Fibroblast of lung (primary cell): Measurements from ENCODE around the gene SNORC. TPM values are rescaled to one million over a fixed set of nuclear protein-coding genes. Genes with fewer than 3 reads are reported as not detected.

Source experiments
- DNase-seq, 2 donors: peaks; one replicate each; pipeline versions ENCODE4 v3.0.0 to v3.0.0-alpha.2; 2010; ENCODE audit warnings: low read depth in 2 of 2
- H2AFZ ChIP-seq: 2 replicates; pipeline ENCODE4 v1.5.1; 2012; ENCODE audit warnings: low read length, control low read depth, inconsistent platforms
- H3K27ac ChIP-seq: 2 replicates; pipeline ENCODE4 v1.5.1; 2011; ENCODE audit warnings: low read length, control low read depth; ENCODE audit not compliant: insufficient read depth
- H3K27me3 ChIP-seq: 2 replicates; pipeline ENCODE4 v1.5.1; 2011; ENCODE audit warnings: mild to moderate bottlenecking, low read length; ENCODE audit not compliant: control insufficient read depth, insufficient read depth
- H3K36me3 ChIP-seq: 2 replicates; pipeline ENCODE4 v1.5.1; 2011; ENCODE audit warnings: low read length; ENCODE audit not compliant: control insufficient read depth, insufficient read depth
- H3K4me1 ChIP-seq: 2 replicates; pipeline ENCODE4 v1.5.1; 2011; ENCODE audit warnings: low read length; ENCODE audit not compliant: control insufficient read depth, insufficient read depth; ENCODE audit errors: extremely low read depth
- H3K4me2 ChIP-seq: 2 replicates; pipeline ENCODE4 v1.5.1; 2011; ENCODE audit warnings: low read length, control low read depth; ENCODE audit not compliant: insufficient read depth; ENCODE audit errors: extremely low read depth
- H3K4me3 ChIP-seq, 4 experiments: fragments of 200-600 bp in 1 of 4; sonication (generic) in 1 of 4; replicated peaks in 1 of 4; 2 replicates each; pipeline ENCODE4 v1.5.1; 2011 to 2016; ENCODE audit warnings: low read length in 4 of 4, low read depth in 3 of 4, mild to moderate bottlenecking in 3 of 4, control low read depth in 2 of 4, inconsistent platforms in 1 of 4, mixed read lengths in 1 of 4; ENCODE audit not compliant: insufficient read depth in 1 of 4; ENCODE audit errors: control extremely low read depth in 1 of 4
- H3K79me2 ChIP-seq: 2 replicates; pipeline ENCODE4 v1.5.1; 2012; ENCODE audit warnings: mild to moderate bottlenecking, low read length, inconsistent platforms; ENCODE audit not compliant: control insufficient read depth, insufficient read depth
- H3K9ac ChIP-seq: 2 replicates; pipeline ENCODE4 v1.5.1; 2011; ENCODE audit warnings: mild to moderate bottlenecking, low read length, control low read depth; ENCODE audit not compliant: insufficient read depth
- H3K9me3 ChIP-seq: 2 replicates; pipeline ENCODE4 v1.5.1; 2012; ENCODE audit warnings: low read depth, low read length; ENCODE audit not compliant: control insufficient read depth, insufficient read depth
- H4K20me1 ChIP-seq: 2 replicates; pipeline ENCODE4 v1.5.1; 2011; ENCODE audit warnings: low read length; ENCODE audit not compliant: control insufficient read depth, insufficient read depth; ENCODE audit errors: extremely low read depth
- EZH2 ChIP-seq: IDR thresholded peaks from 2 replicates; pipeline ENCODE4 v1.5.1; 2012; ENCODE audit warnings: low read length, control low read depth, mild to moderate bottlenecking; ENCODE audit errors: missing control alignments
- polyA plus RNA-seq, 2 donors: library from polyadenylated mRNA; depleted of rRNA in 1 of 2; stranded (reverse) in 1 of 2; unstranded in 1 of 2; fragments of >200 nt; gene quantifications; 2 replicates each; pipeline ENCODE4 v1.2.1, GENCODE V29; 2011 to 2012; ENCODE audit warnings: missing spikeins in 1 of 2
- total RNA-seq: library from RNA; depleted of rRNA; stranded (reverse); fragments of >200 nt; gene quantifications from 2 replicates; pipeline ENCODE4 v1.2.1, GENCODE V29; 2014
- TF ChIP-seq, protein P1 (sequence below), 2 donors: IDR thresholded peaks in 1 of 2; conservative IDR thresholded peaks in 1 of 2; 1 replicate in 1 of 2; 2 replicates in 1 of 2; pipeline ENCODE4 v1.5.1; 2011 to 2012; ENCODE audit warnings: low read length in 2 of 2, control low read depth in 1 of 2, inconsistent platforms in 1 of 2, low read depth in 1 of 2, mild to moderate bottlenecking in 1 of 2

The SNORC gene
- total and polyA plus RNA-seq, 2 donors (not counting 1 experiment from before 2014, with no cell fraction given), result 0.14 to 0.83 TPM

DNA sequence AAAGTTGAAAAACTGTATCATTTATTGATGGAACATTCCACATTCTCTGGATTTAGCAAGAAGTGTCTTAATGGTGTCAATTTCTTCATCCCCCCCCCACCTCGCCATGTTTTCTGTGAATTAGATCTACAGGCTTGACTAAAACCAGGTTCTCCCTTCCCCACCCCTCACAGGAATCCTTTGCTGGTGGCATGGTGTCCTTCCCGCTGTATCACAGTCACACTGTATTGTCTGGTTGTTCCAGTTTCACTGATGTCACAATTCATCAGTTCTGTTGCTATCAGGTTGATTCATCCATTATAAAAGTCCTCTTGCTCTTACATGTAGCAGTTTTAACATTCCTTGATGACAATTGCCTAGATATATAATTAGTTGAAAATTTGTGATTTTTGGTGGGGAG lies 6.1 kb upstream of the SNORC start:
- Histone ChIP-seq H3K9ac (no peak overlapping the region), H3K4me1 (no peaks in the 10 kb centered on the region), H3K4me3 (no peak overlapping the region), H3K4me2 (no peak overlapping the region), H2AFZ (no peak overlapping the region), H3K27ac (no peak overlapping the region), H4K20me1 (no peaks in the 10 kb centered on the region), H3K79me2 (no peaks in the 10 kb centered on the region), H3K9me3 (no peaks in the 10 kb centered on the region), H3K36me3 (no peaks in the 10 kb centered on the region), H3K27me3 (no peaks in the 10 kb centered on the region)
- no peak for DNase-seq
- TF ChIP-seq, protein P1, sequence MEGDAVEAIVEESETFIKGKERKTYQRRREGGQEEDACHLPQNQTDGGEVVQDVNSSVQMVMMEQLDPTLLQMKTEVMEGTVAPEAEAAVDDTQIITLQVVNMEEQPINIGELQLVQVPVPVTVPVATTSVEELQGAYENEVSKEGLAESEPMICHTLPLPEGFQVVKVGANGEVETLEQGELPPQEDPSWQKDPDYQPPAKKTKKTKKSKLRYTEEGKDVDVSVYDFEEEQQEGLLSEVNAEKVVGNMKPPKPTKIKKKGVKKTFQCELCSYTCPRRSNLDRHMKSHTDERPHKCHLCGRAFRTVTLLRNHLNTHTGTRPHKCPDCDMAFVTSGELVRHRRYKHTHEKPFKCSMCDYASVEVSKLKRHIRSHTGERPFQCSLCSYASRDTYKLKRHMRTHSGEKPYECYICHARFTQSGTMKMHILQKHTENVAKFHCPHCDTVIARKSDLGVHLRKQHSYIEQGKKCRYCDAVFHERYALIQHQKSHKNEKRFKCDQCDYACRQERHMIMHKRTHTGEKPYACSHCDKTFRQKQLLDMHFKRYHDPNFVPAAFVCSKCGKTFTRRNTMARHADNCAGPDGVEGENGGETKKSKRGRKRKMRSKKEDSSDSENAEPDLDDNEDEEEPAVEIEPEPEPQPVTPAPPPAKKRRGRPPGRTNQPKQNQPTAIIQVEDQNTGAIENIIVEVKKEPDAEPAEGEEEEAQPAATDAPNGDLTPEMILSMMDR (conservative IDR thresholded peaks at IDR 0.05 in 1 of 2, IDR thresholded peaks at IDR 0.05 in 1 of 2; ENCODE audit: low read depth in 1 of 2, low read length in 2 of 2), result no peak
- TF ChIP-seq EZH2, result no peak

DNA sequence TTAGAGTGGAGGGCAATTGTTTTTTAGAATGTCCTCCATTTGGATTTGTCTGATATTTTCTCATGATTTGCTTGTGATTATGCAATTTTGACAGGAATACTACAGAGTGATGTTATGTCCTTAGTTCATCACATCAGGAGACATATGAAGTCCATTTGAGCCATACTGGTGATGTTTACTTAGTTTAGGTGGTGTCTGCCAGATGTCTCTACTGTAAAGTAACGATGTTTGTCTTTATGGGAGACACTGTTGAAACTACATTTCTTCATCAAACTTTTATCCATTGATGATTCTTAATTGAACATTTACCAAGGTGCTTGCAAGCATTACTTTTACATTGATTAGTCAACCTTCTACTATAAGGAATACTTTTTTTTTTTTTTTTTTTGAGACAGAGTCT lies 4.9 kb upstream of the SNORC start:
- no peak overlapping the region for H3K27ac ChIP-seq
- no peak overlapping the region for H3K4me3 ChIP-seq
- no peaks in the 10 kb centered on the region for H3K79me2 ChIP-seq
- no peaks in the 10 kb centered on the region for H3K9me3 ChIP-seq
- DNase-seq, result no peak
- no peaks in the 10 kb centered on the region for H3K36me3 ChIP-seq
- TF ChIP-seq, protein P1 (conservative IDR thresholded peaks at IDR 0.05 in 1 of 2, IDR thresholded peaks at IDR 0.05 in 1 of 2; ENCODE audit: low read depth in 1 of 2, low read length in 2 of 2), result no peak
- TF ChIP-seq EZH2, result no peak
- H4K20me1 ChIP-seq, result no peaks in the 10 kb centered on the region
- H3K4me2 ChIP-seq, result no peak overlapping the region
- H3K4me1 ChIP-seq, result no peaks in the 10 kb centered on the region
- no peak overlapping the region for H3K9ac ChIP-seq
- no peak overlapping the region for H2AFZ ChIP-seq
- H3K27me3 ChIP-seq, result no peaks in the 10 kb centered on the region

DNA sequence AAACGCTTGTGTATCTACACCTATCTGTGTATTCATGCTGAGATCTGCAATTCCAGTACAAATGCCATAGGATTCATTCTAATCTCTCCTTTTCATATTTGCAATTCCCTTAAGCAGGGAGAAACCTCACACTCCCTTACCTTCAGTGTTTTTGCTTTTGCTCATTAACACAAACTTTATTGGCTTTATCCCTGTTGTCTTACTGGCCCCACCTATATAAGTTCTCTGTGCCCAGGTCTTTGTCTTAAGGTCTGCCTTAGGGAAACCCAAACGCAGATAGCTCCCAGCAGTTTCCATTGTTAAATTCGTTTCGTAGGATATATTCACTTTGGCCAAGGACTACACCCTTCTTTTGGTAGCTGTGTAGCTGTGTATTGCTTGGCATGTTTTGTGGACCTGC lies 4.0 kb upstream of the SNORC start:
- no peak overlapping the region for H2AFZ ChIP-seq
- TF ChIP-seq, protein P1 (conservative IDR thresholded peaks at IDR 0.05 in 1 of 2, IDR thresholded peaks at IDR 0.05 in 1 of 2; ENCODE audit: low read depth in 1 of 2, low read length in 2 of 2), result no peak
- TF ChIP-seq EZH2, result no peak
- no peaks in the 10 kb centered on the region for H4K20me1 ChIP-seq
- DNase-seq, result no peak
- H3K36me3 ChIP-seq, result no peaks in the 10 kb centered on the region
- H3K79me2 ChIP-seq, result no peaks in the 10 kb centered on the region
- H3K27ac ChIP-seq, result no peak overlapping the region
- no peak overlapping the region for H3K9ac ChIP-seq
- no peak overlapping the region for H3K4me3 ChIP-seq
- H3K9me3 ChIP-seq, result no peaks in the 10 kb centered on the region
- no peak overlapping the region for H3K4me2 ChIP-seq
- H3K4me1 ChIP-seq, result no peaks in the 10 kb centered on the region
- no peaks in the 10 kb centered on the region for H3K27me3 ChIP-seq
